Natural killer cell treated with Interleukin-12 subunit alpha and Interleukin-12 subunit beta and Interleukin-15 and Interleukin-18, amount 100 ng/mL, for 72 hours (primary cell): Measurements from ENCODE around the gene PHF5A. TPM values are rescaled to one million over a fixed set of nuclear protein-coding genes. Genes with fewer than 3 reads are reported as not detected.
"Not testable (repeated sequence)": the region's sequence is repeated elsewhere in the genome, so short reads cannot be mapped to it uniquely, and the experiment has no call there.

Source experiments
- ATAC-seq, 2 donors: fragments of 150-1000 bp; cut with Tn5 transposase in 1 of 2; sonication (Bioruptor Pico), chemical (Tn5 transposase) in 1 of 2; 2 replicates each; pipeline ENCODE4 v1.10.0; 2021
- DNase-seq: peaks from one replicate; pipeline ENCODE4 v3.0.0; 2022; ENCODE audit warnings: low spot score
- H3K27ac Mint-ChIP-seq, 2 donors: 1 replicate in 1 of 2; 2 replicates in 1 of 2; pipeline ENCODE4 v1.8.0; 2022; ENCODE audit warnings: mixed read lengths in 2 of 2, mild to moderate bottlenecking in 1 of 2, moderate library complexity in 1 of 2
- H3K27me3 Mint-ChIP-seq, 2 donors: 1 replicate in 1 of 2; 2 replicates in 1 of 2; pipeline ENCODE4 v1.8.0; 2022; ENCODE audit warnings: mixed read lengths in 2 of 2
- H3K36me3 Mint-ChIP-seq: one replicate; pipeline ENCODE4 v1.8.0; 2022; ENCODE audit warnings: mixed read lengths
- H3K4me1 Mint-ChIP-seq, 2 donors: 1 replicate in 1 of 2; 2 replicates in 1 of 2; pipeline ENCODE4 v1.8.0; 2022; ENCODE audit warnings: low read depth in 2 of 2, mixed read lengths in 2 of 2, mild to moderate bottlenecking in 1 of 2
- H3K4me3 Mint-ChIP-seq: one replicate; pipeline ENCODE4 v1.8.0; 2022; ENCODE audit warnings: mixed read lengths
- H3K9me3 Mint-ChIP-seq: 2 replicates; pipeline ENCODE4 v1.8.0; 2022; ENCODE audit warnings: mixed read lengths
- total RNA-seq, 2 donors: library from RNA; stranded (reverse); gene quantifications; one replicate each; pipeline ENCODE4 v1.2.3, GENCODE V29; 2022

PHF5A gene
- total RNA-seq, 2 donors from 2014 or later = 58.7 to 83.8 TPM

DNA sequence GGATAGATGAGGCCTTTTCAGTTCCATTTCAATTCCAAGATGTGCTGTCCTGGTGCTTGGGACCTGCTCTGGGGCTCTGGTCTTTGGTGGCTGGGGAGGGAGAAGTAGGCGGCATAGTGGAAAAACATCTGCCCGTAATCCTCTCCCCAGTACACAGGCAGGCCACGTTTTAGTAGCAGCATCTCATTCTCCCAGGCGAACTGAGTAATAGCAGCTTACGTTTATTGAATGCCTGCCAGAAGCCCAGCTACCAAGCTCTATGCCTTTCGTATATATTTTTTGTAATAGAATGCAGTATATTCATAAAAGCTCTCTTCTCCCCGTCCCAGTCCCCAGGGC lies 11.9 kb upstream of the PHF5A start:
- no peaks in the 10 kb centered on the region for H3K36me3 Mint-ChIP-seq
- peaks cover 8 to 21% of the 10 kb centered on the region in 2 donors for H3K4me1 Mint-ChIP-seq
- H3K27ac Mint-ChIP-seq = no peak overlapping the region
- DNase-seq = no peak
- no peak overlapping the region for H3K4me3 Mint-ChIP-seq
- ATAC-seq = no peak
- no peaks in the 10 kb centered on the region for H3K27me3 Mint-ChIP-seq
- no peaks in the 10 kb centered on the region for H3K9me3 Mint-ChIP-seq

DNA sequence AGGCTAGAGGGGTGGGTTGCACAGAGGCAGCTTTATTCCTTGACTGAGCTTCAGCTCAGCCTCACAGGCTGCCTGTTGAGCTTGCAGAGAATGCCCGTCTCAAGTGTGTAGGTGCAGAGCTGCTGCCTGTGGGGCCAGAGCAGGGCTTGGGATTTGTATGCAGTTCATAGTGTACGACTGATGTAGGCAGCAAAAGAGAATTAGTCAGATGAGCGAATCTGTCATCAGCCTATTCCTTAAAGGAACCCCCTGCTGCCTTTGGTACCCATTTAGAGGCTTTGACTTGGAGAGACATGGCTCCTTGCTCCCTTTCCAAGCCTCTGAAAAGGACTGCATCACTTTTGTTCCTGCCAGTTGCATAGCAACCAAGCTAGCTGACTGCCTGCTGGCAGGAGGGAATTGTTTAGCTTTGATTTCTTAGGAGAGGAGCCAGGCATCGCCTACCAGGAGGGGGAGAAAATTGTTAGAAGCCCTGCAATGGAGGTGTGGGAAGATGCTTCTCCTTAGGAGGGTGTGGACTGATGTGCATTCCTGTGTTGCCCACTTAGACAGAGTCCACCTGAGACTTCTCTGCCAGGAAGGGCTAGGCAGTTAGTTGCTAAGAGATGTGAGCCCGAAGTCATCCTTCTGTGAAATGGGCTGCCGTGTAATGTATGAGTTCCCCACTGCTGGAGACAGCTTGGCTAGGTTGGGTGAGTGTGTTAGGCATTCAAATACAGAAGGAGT lies 11.3 kb upstream of the PHF5A start:
- H3K36me3 Mint-ChIP-seq = no peaks in the 10 kb centered on the region

DNA sequence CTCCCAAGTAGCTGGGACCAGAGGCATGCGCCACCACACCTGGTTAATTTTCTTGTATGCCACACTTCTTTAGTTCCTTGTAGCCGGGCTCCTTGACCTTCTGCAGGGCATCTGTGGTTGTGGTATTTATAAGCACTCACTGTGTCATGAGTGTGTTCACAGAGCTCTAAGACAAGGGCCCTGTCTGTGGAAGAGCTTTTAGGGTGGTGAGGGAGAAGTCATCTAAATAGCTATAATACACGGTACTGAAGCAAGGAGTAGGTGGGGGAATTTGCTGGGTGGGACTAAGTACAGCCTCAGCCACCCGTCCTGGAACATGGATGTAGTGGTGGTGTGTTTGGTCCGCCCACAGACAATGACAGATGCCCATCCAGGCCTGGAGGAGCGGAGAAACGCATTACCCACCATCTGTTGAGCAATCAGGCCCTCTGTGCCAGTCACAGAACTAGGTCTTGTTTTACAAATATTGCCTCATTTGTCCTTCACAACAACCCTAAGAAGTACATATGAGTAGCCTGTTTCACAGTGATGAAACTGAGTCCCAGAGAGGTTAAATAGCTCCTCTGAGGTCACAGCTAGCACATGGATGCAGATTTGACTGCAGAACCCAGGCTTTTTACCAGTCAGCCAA lies 10.5 kb upstream of the PHF5A start:
- ATAC-seq (peak in 1 of 2 donors; percentile 6), DNase-seq (no peak)
- Mint-ChIP-seq H3K27ac (no peak overlapping the region), H3K4me1 (peaks cover 9 to 21% of the 10 kb centered on the region in 2 donors), H3K36me3 (no peaks in the 10 kb centered on the region), H3K9me3 (no peaks in the 10 kb centered on the region), H3K27me3 (no peaks in the 10 kb centered on the region), H3K4me3 (no peak overlapping the region)

More for the DNA sequence above, 11.3 kb upstream of the PHF5A start:
- no peaks in the 10 kb centered on the region for H3K27me3 Mint-ChIP-seq
- no peak overlapping the region for H3K27ac Mint-ChIP-seq
- H3K9me3 Mint-ChIP-seq = no peaks in the 10 kb centered on the region
- no peak for ATAC-seq
- no peak overlapping the region for H3K4me3 Mint-ChIP-seq
- DNase-seq = no peak
- H3K4me1 Mint-ChIP-seq = peaks cover 8 to 21% of the 10 kb centered on the region in 2 donors

DNA sequence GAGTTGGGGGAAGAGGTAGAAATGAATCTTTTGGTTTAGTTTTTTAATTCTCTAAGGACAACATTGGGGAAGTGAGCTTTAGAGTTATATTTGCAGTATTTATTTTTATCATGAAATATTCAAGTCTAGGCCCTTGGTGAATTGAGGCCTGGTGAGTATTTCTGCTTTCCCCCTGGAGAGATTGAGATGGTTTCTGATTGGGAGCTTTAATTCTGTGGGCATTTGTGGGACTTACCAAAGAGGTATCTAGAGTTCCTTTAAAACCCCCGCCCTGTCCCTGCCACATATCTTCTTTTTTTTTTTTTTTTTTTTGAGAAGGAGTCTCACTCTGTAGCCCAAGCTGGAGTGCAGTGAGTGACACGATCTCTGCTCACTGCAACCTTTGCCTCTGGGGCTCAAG lies 10.0 kb upstream of the PHF5A start:
- Mint-ChIP-seq H3K9me3 (no peaks in the 10 kb centered on the region), H3K4me1 (peaks cover 14 to 22% of the 10 kb centered on the region in 2 donors), H3K36me3 (no peaks in the 10 kb centered on the region), H3K27me3 (no peaks in the 10 kb centered on the region), H3K4me3 (no peak overlapping the region), H3K27ac (no peak overlapping the region)
- no peak for ATAC-seq
- no peak for DNase-seq

- Mint-ChIP-seq H3K27me3 (no peaks in the 10 kb centered on the region), H3K36me3 (no peaks in the 10 kb centered on the region), H3K4me3 (no peak overlapping the region), H3K27ac (no peak overlapping the region), H3K4me1 (peaks cover 19 to 22% of the 10 kb centered on the region in 2 donors), H3K9me3 (no peaks in the 10 kb centered on the region)
- ATAC-seq (no peak), DNase-seq (no peak)
Observed at GRCh38 chr22:41474872-41475451, 6.5 kb upstream of the PHF5A start.

GRCh38 chr22:41471568-41471967 lies 3.1 kb upstream of the PHF5A start:
- Mint-ChIP-seq H3K9me3 (no peaks in the 10 kb centered on the region), H3K27ac (no peak overlapping the region), H3K27me3 (no peaks in the 10 kb centered on the region), H3K36me3 (peaks cover 15% of the 10 kb centered on the region), H3K4me3 (no peak overlapping the region), H3K4me1 (peaks cover 35 to 37% of the 10 kb centered on the region in 2 donors)
- DNase-seq (no peak), ATAC-seq (no peak)

DNA sequence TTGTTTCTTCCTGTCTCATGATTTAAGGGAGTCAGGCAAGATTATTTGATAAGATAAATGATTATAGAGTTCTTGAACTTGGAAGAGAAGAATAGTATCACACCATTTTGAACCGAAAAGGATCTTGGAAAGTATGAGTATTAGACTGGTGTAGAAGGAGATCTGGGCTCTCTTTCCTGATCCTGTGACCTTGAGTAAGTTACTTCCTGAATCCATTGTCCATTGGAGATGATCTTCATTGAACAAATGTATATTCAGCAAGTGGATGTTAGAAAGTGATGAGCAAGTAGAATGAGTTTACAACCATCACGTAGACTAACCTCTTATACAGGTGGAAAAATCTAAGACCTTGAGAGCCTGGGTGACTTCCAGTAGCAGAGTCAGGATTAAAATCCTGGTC lies 2.4 kb upstream of the PHF5A start:
- Mint-ChIP-seq H3K4me1 (peaks cover 35 to 37% of the 10 kb centered on the region in 2 donors), H3K27me3 (no peaks in the 10 kb centered on the region), H3K4me3 (peak overlapping the region; percentile 29), H3K36me3 (peaks cover 15% of the 10 kb centered on the region), H3K9me3 (no peaks in the 10 kb centered on the region), H3K27ac (peak overlapping the region; percentile 95 to 96)
- ATAC-seq = no peak
- DNase-seq = no peak

- no peaks in the 10 kb centered on the region for H3K9me3 Mint-ChIP-seq
- H3K27ac Mint-ChIP-seq = peak overlapping the region; percentile 95 to 96
- no peaks in the 10 kb centered on the region for H3K27me3 Mint-ChIP-seq
- peak overlapping the region; percentile 86 for H3K4me3 Mint-ChIP-seq
- peaks cover 37% of the 10 kb centered on the region in 2 donors for H3K4me1 Mint-ChIP-seq
- no peak for ATAC-seq
- no peak for DNase-seq
- H3K36me3 Mint-ChIP-seq = peaks cover 21% of the 10 kb centered on the region
Observed at GRCh38 chr22:41469218-41469851, 843 bp upstream of the PHF5A start.

DNA sequence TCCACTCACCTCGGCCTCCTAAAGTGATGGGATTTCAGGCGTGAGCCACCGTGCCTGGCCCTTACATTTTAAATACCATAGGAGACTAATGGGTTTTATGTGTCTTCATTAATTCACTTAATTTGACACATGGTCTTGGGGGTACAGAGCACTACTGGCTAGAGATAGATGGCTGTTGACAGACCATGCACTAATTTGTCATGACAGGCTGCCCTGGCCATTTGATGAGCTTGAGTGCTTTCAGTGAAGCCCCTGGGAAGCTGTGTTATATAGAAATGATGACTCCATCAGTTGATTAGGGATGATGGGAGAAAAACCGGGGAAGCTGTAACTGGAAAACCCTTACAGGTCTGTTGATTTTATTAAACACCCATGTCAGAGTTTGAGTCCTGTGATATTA lies 6.6 kb downstream of the PHF5A start:
- Mint-ChIP-seq H3K4me1 (peaks cover under 1 to 11% of the 10 kb centered on the region in 2 donors), H3K9me3 (no peaks in the 10 kb centered on the region), H3K4me3 (no peak overlapping the region), H3K27ac (no peak overlapping the region), H3K27me3 (no peaks in the 10 kb centered on the region), H3K36me3 (peaks cover 29% of the 10 kb centered on the region)
- DNase-seq (no peak), ATAC-seq (no peak)

DNA sequence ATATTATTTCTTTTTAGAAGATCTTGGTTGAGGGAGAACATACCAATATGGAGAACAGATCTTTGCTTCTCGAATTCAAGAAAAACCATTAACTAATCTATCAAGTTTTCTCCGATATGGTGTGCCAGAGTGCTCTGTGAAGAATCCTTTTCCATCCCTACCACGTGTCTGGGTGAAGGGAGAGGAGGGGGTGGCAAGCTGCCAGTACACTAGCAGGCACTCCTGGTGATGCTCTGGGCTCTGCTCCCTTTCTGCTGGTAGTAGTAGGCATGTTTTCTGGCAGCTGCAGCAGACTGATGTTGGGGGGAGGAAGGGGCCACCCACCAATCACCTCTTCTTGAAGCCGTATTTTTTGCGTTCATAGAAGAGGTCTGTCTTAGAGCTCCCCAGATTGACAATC lies 8.4 kb downstream of the PHF5A start:
- not testable (repeated sequence) for H3K27ac Mint-ChIP-seq, ATAC-seq, H3K9me3 Mint-ChIP-seq, H3K27me3 Mint-ChIP-seq, H3K4me3 Mint-ChIP-seq, DNase-seq
- peaks cover 28% of the 10 kb centered on the region for H3K36me3 Mint-ChIP-seq
- H3K4me1 Mint-ChIP-seq = peaks cover 0 to 11% of the 10 kb centered on the region in 2 donors

DNA sequence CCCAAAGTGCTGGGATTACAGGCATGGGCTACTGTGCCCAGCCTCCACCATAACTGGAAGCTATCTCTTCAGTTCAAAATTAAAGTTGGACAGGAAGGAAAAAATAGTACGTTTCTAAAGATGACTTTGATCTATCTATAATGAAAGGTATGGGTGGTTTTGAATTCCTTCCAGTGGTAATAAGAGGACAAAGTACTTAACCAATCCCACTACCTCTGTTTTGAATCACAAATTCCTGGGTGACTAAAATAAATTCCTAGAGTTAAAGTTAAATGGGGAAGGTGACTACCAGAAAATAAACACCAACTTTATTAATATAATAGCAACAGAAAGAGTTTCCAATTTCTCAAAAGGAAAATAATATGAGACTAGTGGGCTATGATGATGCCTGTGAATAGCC lies 9.1 kb downstream of the PHF5A start:
- Mint-ChIP-seq H3K9me3 (no peaks in the 10 kb centered on the region), H3K4me1 (peaks cover 0 to 8% of the 10 kb centered on the region in 2 donors), H3K27me3 (no peaks in the 10 kb centered on the region), H3K4me3 (no peak overlapping the region), H3K36me3 (peaks cover 22% of the 10 kb centered on the region), H3K27ac (no peak overlapping the region)
- DNase-seq (no peak), ATAC-seq (no peak)

DNA sequence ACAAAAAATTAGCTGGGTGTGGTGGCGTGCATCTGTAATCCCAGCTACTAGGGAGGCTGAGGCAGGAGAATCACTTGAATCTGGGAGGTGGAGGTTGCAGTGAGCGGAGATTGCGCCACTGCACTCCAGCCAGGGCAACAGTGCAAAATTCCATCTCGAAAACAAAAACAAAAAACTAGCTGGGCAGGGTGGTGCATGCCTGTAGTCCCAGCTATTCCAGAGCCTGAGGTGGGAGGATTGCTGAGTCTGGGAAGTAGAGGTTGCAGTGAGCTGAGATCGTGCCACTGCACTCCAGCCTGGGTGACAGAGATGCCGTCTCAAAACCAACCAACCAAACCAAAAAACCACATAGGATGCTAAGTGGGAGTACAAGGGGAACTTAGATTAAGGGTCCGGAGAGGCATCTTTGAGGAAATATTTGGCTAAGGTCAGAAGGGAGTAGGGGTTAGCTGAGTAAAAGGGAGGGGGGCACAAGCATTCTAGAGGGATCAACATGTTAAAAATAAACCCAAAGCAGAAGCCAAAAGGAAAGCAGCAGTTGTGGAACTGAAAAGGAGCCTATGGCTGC lies 10.2 kb downstream of the PHF5A start:
- no peak for DNase-seq
- Mint-ChIP-seq H3K4me3 (no peak overlapping the region), H3K27ac (peak overlapping the region in 1 of 2 donors; percentile 43), H3K4me1 (peaks cover 0 to 6% of the 10 kb centered on the region in 2 donors), H3K36me3 (peaks cover 15% of the 10 kb centered on the region), H3K9me3 (no peaks in the 10 kb centered on the region), H3K27me3 (no peaks in the 10 kb centered on the region)
- no peak for ATAC-seq

GRCh38 chr22:41448189-41448808 lies 20.2 kb downstream of the PHF5A start:
- Mint-ChIP-seq H3K27me3 (no peaks in the 10 kb centered on the region), H3K4me3 (peak overlapping the region; percentile 98), H3K9me3 (no peaks in the 10 kb centered on the region), H3K27ac (peak overlapping the region; percentile 85 to 89), H3K4me1 (peaks cover 26 to 27% of the 10 kb centered on the region in 2 donors), H3K36me3 (no peaks in the 10 kb centered on the region)
- peak; percentile 79 to 80 for ATAC-seq
- peak; percentile 92 for DNase-seq
